Measurements from ENCODE around the gene PRLR. TPM values are rescaled to one million over a fixed set of nuclear protein-coding genes. Genes with fewer than 3 reads are reported as not detected.

The PRLR gene
- total RNA-seq, 1 donor from 2014 or later, result 1.6 TPM

DNA sequence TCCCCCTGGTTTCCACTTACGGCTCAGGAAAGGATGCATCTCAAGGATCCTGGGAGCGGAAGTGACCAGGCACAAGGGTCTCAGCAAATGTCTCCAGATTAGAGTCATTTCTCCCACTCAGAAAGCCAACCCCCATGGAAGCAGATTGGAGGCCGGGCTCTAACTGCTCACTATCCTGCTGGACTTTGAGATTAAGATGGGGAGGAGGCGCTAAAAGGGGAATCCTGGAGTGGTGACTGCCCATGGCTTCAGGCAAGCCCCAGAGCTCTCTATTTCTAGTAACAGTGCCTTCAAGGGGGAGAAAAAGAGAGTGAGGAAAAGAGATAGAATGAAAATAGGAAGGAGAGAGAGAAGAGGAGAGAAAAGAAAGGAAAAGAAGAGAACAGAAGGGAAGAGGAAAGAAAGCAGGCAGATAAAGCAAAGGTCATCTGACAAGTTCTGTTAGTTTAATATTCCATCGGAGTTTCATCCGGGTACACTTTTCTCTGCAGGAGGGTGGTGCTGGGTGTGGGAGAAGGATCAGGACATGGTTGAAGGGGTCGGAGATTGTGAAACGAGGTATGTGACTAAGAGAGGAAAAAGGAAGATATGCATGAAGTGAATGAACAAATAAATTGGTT, 182.4 kb downstream of the PRLR start, which contains the start of gene AGXT2:
Gene AGXT2 (minus strand): TSS at position 165 of the 620 bp plus-strand sequence. CDS start 57 bp downstream, at position 108.
- Histone ChIP-seq H3K27me3 (no peaks in the 10 kb centered on the region), H3K4me3 (no peak within 1 kb of the TSS), H3K4me1 (no peaks in the 10 kb centered on the region), H3K36me3 (no peaks in the 10 kb centered on the region), H3K9me3 (no peaks in the 10 kb centered on the region), H3K27ac (no peak within 1 kb of the TSS)
- TF ChIP-seq, protein P1, sequence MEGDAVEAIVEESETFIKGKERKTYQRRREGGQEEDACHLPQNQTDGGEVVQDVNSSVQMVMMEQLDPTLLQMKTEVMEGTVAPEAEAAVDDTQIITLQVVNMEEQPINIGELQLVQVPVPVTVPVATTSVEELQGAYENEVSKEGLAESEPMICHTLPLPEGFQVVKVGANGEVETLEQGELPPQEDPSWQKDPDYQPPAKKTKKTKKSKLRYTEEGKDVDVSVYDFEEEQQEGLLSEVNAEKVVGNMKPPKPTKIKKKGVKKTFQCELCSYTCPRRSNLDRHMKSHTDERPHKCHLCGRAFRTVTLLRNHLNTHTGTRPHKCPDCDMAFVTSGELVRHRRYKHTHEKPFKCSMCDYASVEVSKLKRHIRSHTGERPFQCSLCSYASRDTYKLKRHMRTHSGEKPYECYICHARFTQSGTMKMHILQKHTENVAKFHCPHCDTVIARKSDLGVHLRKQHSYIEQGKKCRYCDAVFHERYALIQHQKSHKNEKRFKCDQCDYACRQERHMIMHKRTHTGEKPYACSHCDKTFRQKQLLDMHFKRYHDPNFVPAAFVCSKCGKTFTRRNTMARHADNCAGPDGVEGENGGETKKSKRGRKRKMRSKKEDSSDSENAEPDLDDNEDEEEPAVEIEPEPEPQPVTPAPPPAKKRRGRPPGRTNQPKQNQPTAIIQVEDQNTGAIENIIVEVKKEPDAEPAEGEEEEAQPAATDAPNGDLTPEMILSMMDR (IDR thresholded peaks at IDR 0.05), result no peak
- ATAC-seq (no peak), DNase-seq (no peak)
- intact Hi-C loops (cut with DNase I), result no loop called here

DNA sequence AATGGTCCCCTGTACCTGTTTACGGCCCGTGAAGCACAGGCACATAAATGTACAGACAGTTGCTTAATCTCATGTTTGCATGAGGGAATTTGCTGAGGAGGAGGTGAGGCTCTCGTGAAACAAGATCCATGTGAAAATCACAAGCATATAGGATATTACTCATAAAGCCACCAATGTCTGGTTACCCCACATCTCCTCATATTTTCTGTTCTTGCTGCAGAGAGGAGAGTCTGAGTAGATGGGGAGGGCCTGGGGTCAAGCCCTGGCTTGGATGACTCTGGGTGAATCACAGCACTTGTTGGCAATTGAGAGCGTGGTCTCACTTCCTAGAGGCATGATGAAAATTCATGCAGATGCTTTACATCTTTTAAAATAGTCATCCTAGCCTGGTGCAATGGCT, 183.5 kb downstream of the PRLR start:
- Histone ChIP-seq H3K36me3 (no peaks in the 10 kb centered on the region), H3K27me3 (no peaks in the 10 kb centered on the region), H3K4me1 (no peaks in the 10 kb centered on the region), H3K4me3 (no peak overlapping the region), H3K9me3 (no peaks in the 10 kb centered on the region), H3K27ac (no peak overlapping the region)
- intact Hi-C loops (cut with DNase I), result no loop called here
- no peak for ATAC-seq
- TF ChIP-seq, protein P1 (IDR thresholded peaks at IDR 0.05), result no peak
- no peak for DNase-seq

DNA sequence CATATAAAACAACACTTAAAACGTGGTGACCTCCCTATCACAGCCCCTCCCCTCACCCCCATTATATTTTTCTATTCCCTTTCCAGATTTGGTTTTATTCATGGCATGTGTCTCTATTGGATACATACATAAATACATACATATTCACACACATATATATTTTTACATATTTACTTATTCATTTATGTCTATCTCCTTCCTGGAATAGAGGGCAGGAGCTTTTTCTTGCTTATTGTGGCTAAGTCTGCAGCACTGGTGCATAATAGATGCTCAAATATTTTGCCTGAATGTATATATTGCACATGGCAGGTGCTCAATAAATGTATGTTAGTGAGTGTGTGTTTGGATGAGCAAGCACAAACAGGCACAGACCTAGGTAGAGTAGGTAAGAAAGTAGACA, 185.0 kb downstream of the PRLR start:
- Histone ChIP-seq H3K36me3 (no peaks in the 10 kb centered on the region), H3K9me3 (no peaks in the 10 kb centered on the region), H3K27ac (no peak overlapping the region), H3K4me3 (no peak overlapping the region), H3K4me1 (no peaks in the 10 kb centered on the region), H3K27me3 (no peaks in the 10 kb centered on the region)
- ATAC-seq (no peak), DNase-seq (no peak)
- TF ChIP-seq, protein P1 (IDR thresholded peaks at IDR 0.05), result no peak
- intact Hi-C loops (cut with DNase I), result no loop called here

DNA sequence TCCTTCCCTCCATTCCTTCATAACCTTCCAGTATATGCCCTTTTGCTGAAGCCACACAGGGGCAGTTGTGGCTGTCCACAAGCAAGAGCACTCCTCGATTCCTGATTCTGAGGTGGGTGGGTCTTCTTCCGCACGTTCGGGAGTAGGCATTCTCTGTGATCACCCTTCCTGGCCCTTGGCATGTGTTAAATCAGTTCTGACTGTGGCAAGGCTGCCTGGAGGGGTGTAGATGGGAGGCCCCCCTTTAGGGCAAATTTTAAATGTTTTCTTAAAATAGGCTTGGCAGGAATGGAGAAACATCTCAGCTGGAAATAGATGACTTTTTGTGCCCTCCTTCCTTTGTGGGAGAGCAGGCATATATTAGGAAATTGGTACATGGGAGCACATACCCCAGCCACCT, 185.6 kb downstream of the PRLR start:
- Histone ChIP-seq H3K4me3 (no peak overlapping the region), H3K27me3 (no peaks in the 10 kb centered on the region), H3K27ac (no peak overlapping the region), H3K36me3 (no peaks in the 10 kb centered on the region), H3K4me1 (no peaks in the 10 kb centered on the region), H3K9me3 (no peaks in the 10 kb centered on the region)
- DNase-seq (no peak), ATAC-seq (no peak)
- intact Hi-C loops (cut with DNase I), result no loop called here
- TF ChIP-seq, protein P1 (IDR thresholded peaks at IDR 0.05), result no peak

DNA sequence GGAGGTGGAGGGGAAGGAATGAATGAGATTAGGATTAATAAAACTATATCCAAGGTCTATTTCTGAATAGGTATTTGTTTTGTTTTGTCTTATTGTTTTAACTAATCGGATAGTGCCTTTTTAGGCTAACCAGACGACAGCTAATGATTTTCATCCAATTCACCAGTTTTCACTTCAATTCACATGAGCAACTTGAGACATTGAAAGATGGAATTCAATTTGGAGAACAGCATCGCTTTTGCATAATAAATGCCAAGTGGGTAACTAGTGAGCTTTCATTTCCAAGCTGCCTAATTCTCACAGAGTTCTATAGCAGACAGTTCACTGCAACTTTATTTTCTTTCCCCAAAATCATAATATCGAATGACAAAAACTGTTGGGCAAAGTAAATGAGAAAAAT, 187.5 kb downstream of the PRLR start:
- intact Hi-C loops (cut with DNase I), result no loop called here
- Histone ChIP-seq H3K36me3 (no peaks in the 10 kb centered on the region), H3K9me3 (no peaks in the 10 kb centered on the region), H3K4me1 (no peaks in the 10 kb centered on the region), H3K27ac (no peak overlapping the region), H3K4me3 (no peak overlapping the region), H3K27me3 (no peaks in the 10 kb centered on the region)
- DNase-seq (no peak), ATAC-seq (no peak)
- TF ChIP-seq, protein P1 (IDR thresholded peaks at IDR 0.05), result no peak

DNA sequence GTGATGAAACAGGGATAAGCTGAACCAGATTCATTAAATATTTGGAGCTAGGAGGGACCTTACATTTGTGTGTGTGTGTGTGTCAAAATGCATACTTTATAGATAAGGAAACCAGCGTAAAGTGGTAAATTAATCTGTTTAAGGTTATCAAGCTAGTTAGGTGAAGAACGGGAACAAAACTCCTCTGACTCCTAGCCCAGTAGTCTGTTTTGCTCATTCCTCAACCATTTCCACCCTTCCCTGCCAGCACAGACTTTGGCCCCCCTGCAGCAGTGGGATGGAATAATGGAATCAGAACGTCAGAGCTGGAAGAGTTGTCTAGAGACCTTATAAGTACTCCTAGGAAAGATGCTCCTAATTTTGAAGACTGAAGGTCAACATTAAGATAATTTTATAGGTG, 189.0 kb downstream of the PRLR start:
- Histone ChIP-seq H3K36me3 (no peaks in the 10 kb centered on the region), H3K4me3 (no peak overlapping the region), H3K4me1 (no peaks in the 10 kb centered on the region), H3K9me3 (no peaks in the 10 kb centered on the region), H3K27me3 (no peaks in the 10 kb centered on the region), H3K27ac (no peak overlapping the region)
- TF ChIP-seq, protein P1 (IDR thresholded peaks at IDR 0.05), result no peak
- no peak for ATAC-seq
- intact Hi-C loops (cut with DNase I), result no loop called here
- no peak for DNase-seq
